GM12875 (cell line): ENCODE data around the gene ZNF462.

Source experiments
- H3K4me3 ChIP-seq: one replicate; pipeline ENCODE4 v1.5.1; 2011; ENCODE audit warnings: low read depth, low read length, control low read depth
- TF ChIP-seq, protein P1 (sequence below): IDR thresholded peaks from 2 replicates; pipeline ENCODE4 v1.5.1; 2011; ENCODE audit warnings: low read depth, mild to moderate bottlenecking, control low read depth, inconsistent platforms, low read length, moderate library complexity, borderline replicate concordance; ENCODE audit not compliant: insufficient read depth

ZNF462 gene

DNA sequence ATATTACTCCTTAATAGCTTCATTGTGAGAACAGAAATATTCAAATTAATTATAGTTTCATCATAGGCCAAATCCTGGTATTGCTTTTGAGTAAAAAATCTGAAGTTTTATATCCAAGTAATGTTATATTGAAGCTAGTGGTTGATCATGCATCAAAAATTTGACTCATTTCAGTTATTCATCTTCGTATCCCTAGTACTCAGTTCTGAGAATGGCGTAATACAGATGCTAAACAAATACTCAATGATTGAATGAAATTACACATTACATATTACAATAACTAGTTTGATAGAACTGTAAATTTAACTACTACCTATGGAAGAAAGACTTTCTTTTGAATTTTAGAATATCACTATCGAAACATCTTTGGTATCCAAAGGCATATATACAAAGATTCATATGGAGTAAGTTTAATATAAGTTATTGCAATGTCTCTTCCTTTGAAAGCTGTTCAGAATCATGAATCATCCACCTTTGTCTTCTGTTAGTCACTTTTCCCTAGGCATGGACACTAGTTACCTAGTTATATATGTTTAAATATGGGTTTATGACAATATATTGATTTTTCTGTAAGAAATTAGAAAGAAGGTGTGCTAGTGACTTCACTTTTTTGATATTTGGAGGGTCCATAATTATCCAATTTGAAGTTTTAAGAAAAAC, 5.0 kb upstream of the ZNF462 start:
- TF ChIP-seq, protein P1, sequence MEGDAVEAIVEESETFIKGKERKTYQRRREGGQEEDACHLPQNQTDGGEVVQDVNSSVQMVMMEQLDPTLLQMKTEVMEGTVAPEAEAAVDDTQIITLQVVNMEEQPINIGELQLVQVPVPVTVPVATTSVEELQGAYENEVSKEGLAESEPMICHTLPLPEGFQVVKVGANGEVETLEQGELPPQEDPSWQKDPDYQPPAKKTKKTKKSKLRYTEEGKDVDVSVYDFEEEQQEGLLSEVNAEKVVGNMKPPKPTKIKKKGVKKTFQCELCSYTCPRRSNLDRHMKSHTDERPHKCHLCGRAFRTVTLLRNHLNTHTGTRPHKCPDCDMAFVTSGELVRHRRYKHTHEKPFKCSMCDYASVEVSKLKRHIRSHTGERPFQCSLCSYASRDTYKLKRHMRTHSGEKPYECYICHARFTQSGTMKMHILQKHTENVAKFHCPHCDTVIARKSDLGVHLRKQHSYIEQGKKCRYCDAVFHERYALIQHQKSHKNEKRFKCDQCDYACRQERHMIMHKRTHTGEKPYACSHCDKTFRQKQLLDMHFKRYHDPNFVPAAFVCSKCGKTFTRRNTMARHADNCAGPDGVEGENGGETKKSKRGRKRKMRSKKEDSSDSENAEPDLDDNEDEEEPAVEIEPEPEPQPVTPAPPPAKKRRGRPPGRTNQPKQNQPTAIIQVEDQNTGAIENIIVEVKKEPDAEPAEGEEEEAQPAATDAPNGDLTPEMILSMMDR = no peak
- H3K4me3 ChIP-seq = no peak overlapping the region

DNA sequence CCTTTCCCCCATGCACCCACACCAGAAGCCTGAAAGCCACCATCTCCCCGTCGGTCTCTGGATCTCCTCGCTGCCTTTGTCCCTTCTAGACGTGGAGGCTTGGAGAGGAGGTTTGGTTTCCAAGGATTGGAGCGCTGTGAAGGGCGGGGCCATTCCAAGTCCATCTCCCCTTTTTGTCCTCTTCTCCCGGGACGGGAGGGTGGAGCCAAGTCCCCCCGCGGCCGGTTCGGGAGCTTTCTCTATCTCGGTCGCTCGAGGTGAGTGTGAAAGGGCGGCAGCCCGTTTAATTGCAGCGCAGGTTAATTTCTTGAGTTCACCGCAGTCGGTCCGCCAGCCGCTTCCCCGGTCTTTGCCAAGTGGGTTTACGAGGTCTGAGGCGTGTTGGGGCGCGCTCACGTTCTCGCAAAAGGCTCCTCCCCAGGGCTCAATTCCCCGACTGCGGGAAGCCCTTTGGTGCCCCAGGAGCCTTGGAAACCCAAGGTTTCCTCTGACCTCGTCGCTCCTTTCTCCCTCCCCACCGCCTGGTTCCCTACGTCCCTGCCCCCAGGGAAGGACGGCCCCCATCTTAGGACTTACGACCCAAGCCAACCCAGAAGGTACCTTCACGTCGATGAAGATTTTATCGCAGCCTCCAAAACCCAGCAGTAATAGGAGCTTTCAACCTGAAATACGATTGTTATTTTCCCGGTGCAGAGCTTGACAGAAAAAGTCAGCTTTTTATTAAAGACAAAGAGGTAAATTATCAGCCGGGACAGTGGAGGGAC, 2.8 kb upstream of the ZNF462 start:
- no peak overlapping the region for H3K4me3 ChIP-seq
- TF ChIP-seq, protein P1 = no peak

DNA sequence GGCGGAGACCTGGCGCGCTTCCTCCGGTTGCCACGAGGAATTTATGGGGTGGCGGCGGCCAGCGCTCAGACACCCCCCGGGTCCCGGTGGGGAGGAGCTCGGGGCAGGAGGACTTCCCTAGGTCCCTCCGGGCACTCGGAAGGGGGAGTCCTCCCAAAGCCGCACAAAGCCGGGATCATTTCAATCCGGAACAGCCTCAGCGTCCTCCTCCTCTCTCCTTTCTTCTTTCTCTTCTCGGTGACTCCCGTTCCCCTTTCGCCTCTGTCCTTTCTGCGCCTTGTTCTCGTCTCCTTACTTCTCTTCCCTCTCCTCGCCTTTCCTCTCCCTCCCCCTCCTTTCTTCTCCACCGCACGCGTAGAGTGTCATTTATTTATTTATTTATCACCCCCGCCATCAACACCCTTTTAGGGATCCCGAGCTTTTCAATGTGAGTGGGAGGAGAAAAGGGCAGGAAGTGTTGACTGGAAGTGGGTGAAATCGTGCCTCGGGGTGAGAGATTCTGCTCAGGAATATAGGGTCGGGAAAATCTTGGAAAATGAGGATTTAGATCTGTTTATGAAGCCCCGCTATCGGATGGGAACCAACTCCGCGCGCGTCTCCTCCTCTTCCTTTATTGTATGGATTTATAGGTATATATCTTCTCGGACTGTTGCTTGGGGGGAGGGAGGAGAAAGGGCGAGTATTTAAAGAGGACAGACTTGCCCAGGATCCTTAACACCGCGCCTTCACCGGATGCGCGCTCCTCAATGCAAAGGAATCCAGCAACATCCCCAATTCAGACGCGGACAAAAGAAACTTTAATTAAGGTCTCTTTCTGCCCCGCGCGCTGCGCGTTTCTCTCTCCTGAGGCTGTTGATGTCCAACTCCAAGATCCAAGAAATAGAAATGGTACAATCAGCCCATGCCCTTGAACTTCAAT, 2.0 kb upstream of the ZNF462 start:
- TF ChIP-seq, protein P1 = no peak
- no peak overlapping the region for H3K4me3 ChIP-seq

DNA sequence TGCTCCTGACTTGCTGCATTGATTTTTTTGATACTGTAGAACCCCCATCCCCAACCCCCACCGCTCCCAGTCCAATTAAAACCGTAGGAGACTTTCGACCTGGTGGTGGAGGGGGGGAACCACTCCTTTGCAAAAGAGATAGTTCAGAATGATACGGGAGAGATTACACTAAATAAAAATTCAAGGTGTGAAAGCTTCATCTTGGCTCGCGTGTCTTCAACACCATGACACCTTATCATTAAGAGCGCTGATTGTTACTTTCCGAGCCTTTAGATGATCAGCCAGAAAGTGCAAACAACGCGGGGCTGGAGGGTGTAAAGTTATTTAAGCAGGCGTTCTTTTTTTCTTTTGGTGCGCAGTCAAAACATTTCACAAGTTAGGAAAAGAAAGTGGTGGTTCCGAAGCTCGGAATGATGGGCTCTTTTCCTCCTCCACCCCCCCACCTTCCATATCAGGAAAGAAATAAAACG, 1.3 kb upstream of the ZNF462 start:
- no peak overlapping the region for H3K4me3 ChIP-seq
- TF ChIP-seq, protein P1 = no peak

DNA sequence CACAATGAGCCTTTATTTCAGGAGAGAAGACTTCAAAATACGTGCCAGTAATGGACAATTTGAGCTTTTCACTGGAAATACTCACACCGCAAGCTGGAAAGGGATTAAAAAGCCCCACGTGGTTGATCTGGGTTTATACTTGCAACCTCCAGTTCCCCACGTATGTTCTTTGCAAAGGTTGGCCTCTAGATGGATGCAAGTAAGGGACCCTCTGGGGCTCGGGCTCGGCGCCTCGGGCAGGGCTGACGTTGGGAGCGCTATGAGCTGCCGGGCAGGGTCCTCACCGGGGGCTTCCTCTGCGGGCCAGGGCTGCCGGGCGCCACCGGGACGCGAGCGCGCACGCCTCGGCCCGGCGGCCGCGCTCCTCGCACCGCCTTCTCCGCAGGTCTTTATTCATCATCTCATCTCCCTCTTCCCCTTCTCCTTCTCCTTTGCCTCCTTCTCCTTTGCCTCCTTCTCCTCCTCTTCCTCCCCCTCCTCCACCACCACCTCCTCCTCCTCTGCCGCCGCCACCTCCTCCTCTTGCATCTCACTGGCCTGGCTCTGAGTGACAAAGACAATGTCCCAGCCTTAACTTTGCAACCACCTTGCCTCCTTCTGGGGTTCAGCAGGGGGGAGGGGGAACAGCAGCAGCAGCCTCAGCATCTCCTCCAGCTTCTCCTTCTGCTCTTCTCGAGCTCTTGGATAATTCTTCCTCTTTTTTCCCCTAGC, 701 bp upstream of the ZNF462 start:
- H3K4me3 ChIP-seq = no peak overlapping the region

More for the DNA sequence above, 701 bp upstream of the ZNF462 start:
- TF ChIP-seq, protein P1 = no peak
